ENCODE measurements around the gene NMUR1.
"Not testable (repeated sequence)": the region's sequence is repeated elsewhere in the genome, so short reads cannot be mapped to it uniquely, and the experiment has no call there.

The NMUR1 gene, protein sequence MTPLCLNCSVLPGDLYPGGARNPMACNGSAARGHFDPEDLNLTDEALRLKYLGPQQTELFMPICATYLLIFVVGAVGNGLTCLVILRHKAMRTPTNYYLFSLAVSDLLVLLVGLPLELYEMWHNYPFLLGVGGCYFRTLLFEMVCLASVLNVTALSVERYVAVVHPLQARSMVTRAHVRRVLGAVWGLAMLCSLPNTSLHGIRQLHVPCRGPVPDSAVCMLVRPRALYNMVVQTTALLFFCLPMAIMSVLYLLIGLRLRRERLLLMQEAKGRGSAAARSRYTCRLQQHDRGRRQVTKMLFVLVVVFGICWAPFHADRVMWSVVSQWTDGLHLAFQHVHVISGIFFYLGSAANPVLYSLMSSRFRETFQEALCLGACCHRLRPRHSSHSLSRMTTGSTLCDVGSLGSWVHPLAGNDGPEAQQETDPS

DNA sequence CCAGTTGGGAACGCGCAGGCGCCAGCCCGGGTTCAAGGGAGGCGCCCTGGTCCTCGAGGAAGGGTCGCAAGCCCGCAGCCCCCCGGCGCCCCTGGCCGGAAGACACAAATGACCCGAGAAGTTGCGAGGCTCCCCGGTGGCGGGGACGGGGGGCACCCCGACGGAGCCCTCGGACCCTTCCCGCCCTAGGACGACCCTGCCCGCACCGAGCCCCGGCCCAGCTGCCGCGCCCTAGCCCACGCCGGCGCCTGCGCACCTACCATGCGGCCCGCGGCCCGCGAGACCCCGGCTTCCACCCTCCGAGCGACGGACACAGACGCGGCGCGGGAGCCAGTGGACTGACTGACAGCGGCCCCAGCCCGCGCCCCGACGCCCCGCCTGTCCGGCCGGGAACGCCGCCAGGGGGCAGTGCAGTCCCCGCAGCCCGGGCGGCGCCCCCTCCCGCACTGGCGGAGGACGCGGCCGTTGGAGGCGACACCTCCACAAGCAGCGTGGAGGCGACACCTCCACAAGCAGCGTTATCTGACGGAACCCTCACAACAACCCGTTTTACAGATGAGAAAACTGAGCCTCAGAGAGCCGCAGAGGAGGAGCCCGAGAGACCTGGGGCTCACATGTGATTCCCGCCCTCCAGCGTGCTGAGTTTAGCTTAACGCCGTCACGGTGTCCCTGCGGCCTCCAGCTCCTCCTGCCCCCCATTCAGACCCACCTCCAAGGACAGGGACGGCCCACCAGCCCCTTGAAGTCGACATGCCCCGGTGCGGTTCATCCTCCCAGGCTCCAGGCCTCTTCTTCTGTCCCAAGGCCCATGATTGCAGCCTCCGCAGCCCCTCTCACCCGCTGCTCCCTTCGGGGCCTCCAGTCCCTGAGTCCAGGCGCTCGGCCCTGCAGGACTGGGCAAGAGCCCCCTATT lies at the start of gene NMUR1:
NMUR1 (minus strand) TSS at position 347 of the 913 bp plus-strand sequence; CDS start at position 263, 84 bp downstream.
- intact Hi-C loops (cut with DNase I; ENCODE audit: low total_unique reads), result loop anchor here (2.0 kb wide), 1 partner anchor 28 kb away; no protein-coding TSS in a partner anchor
- H3K36me3 ChIP-seq, result no peaks in the 10 kb centered on the region
- peaks cover 0 to 10% (median 9%) of the 10 kb centered on the region in 4 donors for H3K4me1 ChIP-seq
- peak; percentile 79 to 83 for TF ChIP-seq CTCF (IDR thresholded peaks at IDR 0.05)
- peak within 1 kb of the TSS; percentile 39 to 52 for H3K4me3 ChIP-seq
- H3K27me3 ChIP-seq, result peaks cover 0 to 6% of the 10 kb centered on the region in 2 donors
- H3K9me3 ChIP-seq, result no peaks in the 10 kb centered on the region
- H3K27ac ChIP-seq, result peak within 1 kb of the TSS in 1 of 2 donors; percentile 30
- peak; percentile 30 to 66 for DNase-seq

DNA sequence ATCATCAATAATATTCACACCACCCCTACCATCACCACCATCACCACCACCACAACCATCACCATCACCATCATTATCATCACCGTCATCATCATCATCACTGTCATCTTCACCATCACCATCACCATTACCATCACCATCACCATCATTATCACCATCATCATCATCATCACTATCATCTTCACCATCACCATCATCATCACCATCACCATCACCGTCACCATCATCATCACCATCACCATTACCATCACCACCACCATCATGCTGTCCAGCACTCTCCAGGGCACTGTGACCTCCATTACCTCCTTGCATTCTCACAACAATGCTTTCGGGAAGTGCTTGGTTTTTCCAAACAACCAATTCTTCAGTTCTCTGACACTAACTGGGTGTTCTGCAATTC lies 49.3 kb upstream of the NMUR1 start:
- Histone ChIP-seq H3K27ac (no peak overlapping the region), H3K36me3 (no peaks in the 10 kb centered on the region), H3K4me1 (no peaks in the 10 kb centered on the region), H3K9me3 (no peaks in the 10 kb centered on the region), H3K4me3 (no peak overlapping the region), H3K27me3 (no peaks in the 10 kb centered on the region)
- DNase-seq, result no peak
- intact Hi-C loops (cut with DNase I; ENCODE audit: low total_unique reads), result no loop called here
- no peak for TF ChIP-seq CTCF (IDR thresholded peaks at IDR 0.05)

- H3K9me3 ChIP-seq; H3K4me1 ChIP-seq; DNase-seq; H3K36me3 ChIP-seq; H3K4me3 ChIP-seq; H3K27me3 ChIP-seq; H3K27ac ChIP-seq; intact Hi-C loops (cut with DNase I; ENCODE audit: low total_unique reads): not testable (repeated sequence)
These were observed 48.4 kb upstream of the NMUR1 start for GRCh38 chr2:231578655-231579054.

- no peaks in the 10 kb centered on the region for H3K9me3 ChIP-seq
- H3K4me1 ChIP-seq, result no peaks in the 10 kb centered on the region
- H3K27me3 ChIP-seq, result no peaks in the 10 kb centered on the region
- intact Hi-C loops (cut with DNase I; ENCODE audit: low total_unique reads), result no loop called here
- TF ChIP-seq CTCF (IDR thresholded peaks at IDR 0.05), result no peak
- no peaks in the 10 kb centered on the region for H3K36me3 ChIP-seq
- no peak overlapping the region for H3K27ac ChIP-seq
- H3K4me3 ChIP-seq, result no peak overlapping the region
- no peak for DNase-seq
These were observed 46.2 kb upstream of the NMUR1 start for GRCh38 chr2:231576465-231576864.

GRCh38 chr2:231575612-231576256 lies 45.5 kb upstream of the NMUR1 start:
- TF ChIP-seq CTCF (IDR thresholded peaks at IDR 0.05), result no peak
- Histone ChIP-seq H3K4me3 (no peak overlapping the region), H3K27me3 (no peaks in the 10 kb centered on the region), H3K27ac (no peak overlapping the region), H3K4me1 (no peaks in the 10 kb centered on the region), H3K9me3 (no peaks in the 10 kb centered on the region), H3K36me3 (no peaks in the 10 kb centered on the region)
- no peak for DNase-seq
- intact Hi-C loops (cut with DNase I; ENCODE audit: low total_unique reads), result no loop called here

Data from tibial artery (tissue), 4 donors.